Sigmoid colon (tissue), 7 donors: ENCODE measurements around the gene ACTN1. TPM values are rescaled to one million over a fixed set of nuclear protein-coding genes. Genes with fewer than 3 reads are reported as not detected.

Experiments used
- DNase-seq: peaks from one replicate; pipeline ENCODE4 v3.0.0-alpha.2; 2019
- H3K27ac ChIP-seq, 4 donors: fragments of 200-600 bp; sonication (generic); one replicate each; pipeline ENCODE4 v1.5.1; 2016 to 2019; ENCODE audit warnings: mild to moderate bottlenecking in 1 of 4
- H3K27me3 ChIP-seq, 3 donors: fragments of 200-600 bp; sonication (generic); one replicate each; pipeline ENCODE4 v1.5.1; 2019; ENCODE audit warnings: mild to moderate bottlenecking in 1 of 3
- H3K36me3 ChIP-seq, 4 donors: fragments of 200-600 bp; sonication (generic); one replicate each; pipeline ENCODE4 v1.5.1; 2016 to 2019
- H3K4me1 ChIP-seq, 4 donors: fragments of 200-600 bp; sonication (generic); one replicate each; pipeline ENCODE4 v1.5.1; 2017 to 2019
- H3K4me3 ChIP-seq, 4 donors: fragments of 200-600 bp; sonication (generic); one replicate each; pipeline ENCODE4 v1.5.1; 2017 to 2019; ENCODE audit warnings: mild to moderate bottlenecking in 2 of 4, moderate library complexity in 1 of 4
- H3K9me3 ChIP-seq, 4 donors: fragments of 200-600 bp in 3 of 4; sonication (generic) in 3 of 4; one replicate each; pipeline versions ENCODE4 v1.5.1 to v1.6.1; 2013 to 2019
- CTCF ChIP-seq, 4 experiments: fragments of 450-650 bp in 3 of 4; fragments of 200-600 bp in 1 of 4; IDR thresholded peaks; one replicate each; pipeline ENCODE4 v1.5.1; 2016 to 2019; ENCODE audit warnings: antibody characterized with exemption in 4 of 4, mild to moderate bottlenecking in 3 of 4, moderate library complexity in 2 of 4
- EP300 ChIP-seq, 4 donors: sonication (generic); formaldehyde crosslinking; IDR thresholded peaks; one replicate each; pipeline ENCODE4 v1.6.1; 2017; ENCODE audit warnings: antibody characterized with exemption in 4 of 4
- POLR2A ChIP-seq, 2 donors: fragments of 450-650 bp; IDR thresholded peaks; one replicate each; pipeline ENCODE4 v1.6.1; 2016; ENCODE audit warnings: antibody characterized with exemption in 2 of 2, mild to moderate bottlenecking in 2 of 2, moderate library complexity in 2 of 2
- POLR2AphosphoS5 ChIP-seq, 4 donors: sonication (generic); formaldehyde crosslinking; IDR thresholded peaks; one replicate each; pipeline ENCODE4 v1.6.1; 2017; ENCODE audit warnings: antibody characterized with exemption in 4 of 4
- WGBS, 2 donors: extraction: QIAGEN DNeasy Blood & Tissue Kit; methylation state at CpG; one replicate each; pipeline ENCODE4 v1.1.7; 2013; 5-methylcytosine and 5-hydroxymethylcytosine counted together
- intact Hi-C: fragments of 100-400 bp; cut with DNase I; formaldehyde crosslinking; loops from one replicate; pipeline ENCODE4 v1.15.1; 2023
- polyA plus RNA-seq, 3 donors: library from polyadenylated mRNA; stranded (reverse); fragments of 200-250 nt; gene quantifications; one replicate each; pipeline ENCODE4 v1.2.3, GENCODE V29; 2013
- small RNA-seq, 3 donors: library from RNA; depleted of rRNA; stranded (forward); fragments of <200 nt; gene quantifications; one replicate each; pipeline ENCODE3, GENCODE V24; 2016
- total RNA-seq, 4 donors: library from RNA; depleted of rRNA; stranded (reverse); fragments of >200 nt; gene quantifications; one replicate each; pipeline ENCODE4 v1.1.0, GENCODE V29; 2016
- donor health status: healthy with polysubstance abuse.
- donor health status: Bipolar disorder and iron deficiency.
- donor health status: healthy.

The ACTN1 gene
- total and polyA plus RNA-seq, 7 donors = 20.1 to 1,069 (median 372) TPM

GRCh38 chr14:68824207-68824516 lies 154.9 kb downstream of the ACTN1 start:
- Histone ChIP-seq H3K4me1 (peaks cover 0 to 20% (median 9%) of the 10 kb centered on the region in 4 donors), H3K27ac (no peak overlapping the region), H3K36me3 (no peaks in the 10 kb centered on the region), H3K4me3 (no peak overlapping the region), H3K27me3 (no peaks in the 10 kb centered on the region), H3K9me3 (no peaks in the 10 kb centered on the region)
- intact Hi-C loops = no loop called here
- TF ChIP-seq POLR2A (IDR thresholded peaks at IDR 0.05) = no peak
- TF ChIP-seq EP300 (IDR thresholded peaks at IDR 0.05) = no peak
- TF ChIP-seq POLR2AphosphoS5 (IDR thresholded peaks at IDR 0.05) = no peak
- no peak for TF ChIP-seq CTCF (IDR thresholded peaks at IDR 0.05)
- 95 to 97% methylated on average over 1 of the region's 1 CpG for WGBS, 2 donors
- no peak for DNase-seq

Small RNAs within 50 kb of the gene (small RNA-seq; reads per million reads assigned to genes)
- gene BANF1P1 (0 reads per million in 3 donors), gene HMGN1P3 (0 reads per million in 3 donors), gene RPS29P1 (0 reads per million in 3 donors)

Other genes starting within 250 kb of the ACTN1 start
- gene ZFP36L1, start 186.2 kb downstream of the ACTN1 start, total RNA-seq = 100 to 1,000 TPM; 217 to 413 (median 239) TPM
- gene ZFP36L1, start 186.2 kb downstream of the ACTN1 start, polyA plus RNA-seq = 100 to 1,000 TPM in 1 of 3 donors, 10 to 100 TPM in 2; 26.6 to 141 (median 52.9) TPM
- 10 to 100 TPM; 36.4 to 56.8 (median 40.5) TPM for gene DCAF5, start 173.8 kb upstream of the ACTN1 start, total RNA-seq
- gene DCAF5, start 173.8 kb upstream of the ACTN1 start, polyA plus RNA-seq = 10 to 100 TPM; 13.2 to 23.6 (median 15.7) TPM
- gene EXD2, start 212.2 kb upstream of the ACTN1 start, total RNA-seq = 10 to 100 TPM; 14.7 to 18.0 (median 16.8) TPM
- gene EXD2, start 212.2 kb upstream of the ACTN1 start, polyA plus RNA-seq = 10 to 100 TPM in 1 of 3 donors, 1 to 10 TPM in 2; 1.8 to 13.5 (median 1.8) TPM